Heart left ventricle (tissue), 16 donors: ENCODE data around the gene LRRC26. TPM values are rescaled to one million over a fixed set of nuclear protein-coding genes. Genes with fewer than 3 reads are reported as not detected.

Experiments
- ATAC-seq, 4 donors: fragments of 200-7000 bp; cut with Tn5 transposase; one replicate each; pipeline ENCODE4 v1.9.1; 2020 to 2022; ENCODE audit warnings: moderate library complexity in 4 of 4, mild to moderate bottlenecking in 3 of 4, moderate number of reproducible peaks in 1 of 4
- DNase-seq, 5 donors: peaks; one replicate each; pipeline ENCODE4 v3.0.0-alpha.2; 2020
- H3K27ac ChIP-seq, 12 donors: fragments of 200-600 bp; sonication (generic) in 4 of 12; one replicate each; pipeline versions ENCODE4 v1.5.0 to v1.8.0; 2016 to 2022; ENCODE audit warnings: mild to moderate bottlenecking in 2 of 12
- H3K27me3 ChIP-seq, 9 donors: fragments of 200-600 bp; sonication (generic) in 2 of 9; one replicate each; pipeline versions ENCODE4 v1.5.1 to v1.8.0; 2016 to 2022; ENCODE audit warnings: mild to moderate bottlenecking in 3 of 9
- H3K36me3 ChIP-seq, 9 donors: fragments of 200-600 bp; sonication (generic) in 2 of 9; one replicate each; pipeline versions ENCODE4 v1.5.0 to v1.8.0; 2018 to 2022; ENCODE audit warnings: mild to moderate bottlenecking in 2 of 9
- H3K4me1 ChIP-seq, 12 donors: fragments of 200-600 bp; sonication (generic) in 4 of 12; one replicate each; pipeline versions ENCODE4 v1.5.0 to v1.8.0; 2016 to 2022; ENCODE audit warnings: mild to moderate bottlenecking in 3 of 12
- H3K4me3 ChIP-seq, 12 donors: fragments of 200-600 bp; sonication (generic) in 4 of 12; one replicate each; pipeline versions ENCODE4 v1.5.0 to v1.8.0; 2017 to 2022; ENCODE audit warnings: mild to moderate bottlenecking in 9 of 12, moderate library complexity in 4 of 12
- H3K9me3 ChIP-seq, 12 donors: fragments of 200-600 bp; sonication (generic) in 4 of 12; one replicate each; pipeline versions ENCODE4 v1.5.0 to v1.8.0; 2016 to 2022; ENCODE audit warnings: mild to moderate bottlenecking in 1 of 12
- CTCF ChIP-seq, 12 donors: fragments of 200-600 bp; sonication (generic) in 4 of 12; IDR thresholded peaks; one replicate each; pipeline versions ENCODE4 v1.5.0 to v1.8.0; 2018 to 2022; ENCODE audit warnings: antibody characterized with exemption in 12 of 12, mild to moderate bottlenecking in 5 of 12
- POLR2A ChIP-seq, 2 donors: fragments of 450-650 bp; IDR thresholded peaks; one replicate each; pipeline ENCODE4 v1.6.1; 2017; ENCODE audit warnings: antibody characterized with exemption in 2 of 2, mild to moderate bottlenecking in 2 of 2, moderate library complexity in 2 of 2
- WGBS, 4 donors: extraction: QIAGEN DNeasy Blood & Tissue Kit in 2 of 4; methylation state at CpG; one replicate each; pipeline versions ENCODE4 v1.1.5 to v1.1.7; 2013 to 2018; 5-methylcytosine and 5-hydroxymethylcytosine counted together
- intact Hi-C, 10 donors: fragments of 100-400 bp; cut with DNase I; formaldehyde crosslinking; loops; one replicate each; pipeline versions ENCODE4 v1.11.1 to v1.14.2; 2022
- polyA plus RNA-seq, 2 donors: library from polyadenylated mRNA; stranded (reverse); fragments of 200-250 nt; gene quantifications; one replicate each; pipeline ENCODE4 v1.2.3, GENCODE V29; 2013
- total RNA-seq, 9 donors: library from RNA; depleted of rRNA in 2 of 9; stranded (reverse); fragments of >200 nt in 2 of 9; fragmentation: NEBNext Ultra II Directional in 3 of 9; extraction: Animal tissue kit (Norgen Biotek cat#: 25700) in 3 of 9; gene quantifications; one replicate each; pipeline versions ENCODE4 v1.1.0 to v1.2.4, GENCODE V29; 2016 to 2023
- donor health status: ischemic (EF 13 %, LVEDD 7.1; RV severe dilation, severe dysfunction).
- donor health status: healthy with polysubstance abuse.
- donor health status: DM: no; HTN: yes; CAD: no.
- donor health status: DM: no; HTN: no; CAD: no.
- donor health status: ischemic (EF 25% LVEDD 6.9; RV normal size, moderate dysfunction).
- donor health status: ischemic (EF 25% LVEDD 5.7; RV mildly dilated, moderate dysfunction).
- donor health status: healthy.
- donor health status: DM: yes; HTN: yes; CAD: no.
- donor health status: ischemic (EF 35%, LVEDD 5.7; RV mildly dilated, moderate dysfunction).
- donor health status: nonischemic (EF 11% LVEDD 7.7; RV severe dilation, severe dysfunction).
- donor health status: DM: yes; HTN: yes; CAD: no.
- donor health status: PGD.
- donor health status: ischemic (EF 29% LVEDD 5.4; RV normal size, mild dysfunction).
- donor health status: nonischemic (EF 23%, LVEDD 6.1; RV moderate dilation, normal function).

Gene LRRC26
- total and polyA plus RNA-seq, 11 donors, result not detected

GRCh38 chr9:137163805-137164204 lies 6.0 kb downstream of the LRRC26 start:
- no peak overlapping the region for H3K4me3 ChIP-seq
- H3K27me3 ChIP-seq, result peaks cover 71 to 100% (median 95%) of the 10 kb centered on the region in 9 donors
- TF ChIP-seq CTCF (IDR thresholded peaks at IDR 0.05), result no peak
- TF ChIP-seq POLR2A (IDR thresholded peaks at IDR 0.05), result no peak
- no peaks in the 10 kb centered on the region for H3K9me3 ChIP-seq
- intact Hi-C loops, result no loop called here
- no peak overlapping the region for H3K27ac ChIP-seq
- no peak for DNase-seq
- WGBS, 4 donors, result 81 to 91% (median 82%) methylated on average over 8 to 22 of the region's 22 CpGs
- H3K36me3 ChIP-seq, result no peaks in the 10 kb centered on the region
- H3K4me1 ChIP-seq, result peaks cover 2 to 41% (median 22%) of the 10 kb centered on the region in 12 donors
- ATAC-seq, result no peak

GRCh38 chr9:137163365-137163715 lies 6.5 kb downstream of the LRRC26 start:
- DNase-seq (no peak), ATAC-seq (peak in 1 of 4 donors; percentile 4)
- H3K36me3 ChIP-seq, result no peaks in the 10 kb centered on the region
- intact Hi-C loops, result no loop called here
- H3K4me1 ChIP-seq, result peaks cover under 1 to 36% (median 18%) of the 10 kb centered on the region in 12 donors
- H3K27me3 ChIP-seq, result peaks cover 71 to 100% (median 97%) of the 10 kb centered on the region in 9 donors
- peak overlapping the region in 10 of 12 donors; percentile 15 to 41 (median 32) for H3K4me3 ChIP-seq
- H3K9me3 ChIP-seq, result no peaks in the 10 kb centered on the region
- 29 to 49% (median 36%) methylated on average over 15 to 26 of the region's 26 CpGs for WGBS, 4 donors
- TF ChIP-seq CTCF (IDR thresholded peaks at IDR 0.05) (no peak), POLR2A (IDR thresholded peaks at IDR 0.05) (no peak)
- H3K27ac ChIP-seq, result no peak overlapping the region

GRCh38 chr9:137162505-137163364 lies 7.1 kb downstream of the LRRC26 start:
- ATAC-seq, result peak in 2 of 4 donors; percentile 41 to 44
- H3K4me3 ChIP-seq, result peak overlapping the region in 10 of 12 donors; percentile 15 to 41 (median 32)
- 5 to 9% (median 6%) methylated on average over 20 to 74 of the region's 74 CpGs for WGBS, 4 donors

More at GRCh38 chr9:137162505-137163364, 7.1 kb downstream of the LRRC26 start:
- no peak for DNase-seq
- Histone ChIP-seq H3K27me3 (peaks cover 70 to 100% (median 96%) of the 10 kb centered on the region in 9 donors), H3K9me3 (no peaks in the 10 kb centered on the region), H3K36me3 (no peaks in the 10 kb centered on the region), H3K27ac (no peak overlapping the region), H3K4me1 (peaks cover 0 to 30% (median 12%) of the 10 kb centered on the region in 12 donors)
- TF ChIP-seq CTCF (IDR thresholded peaks at IDR 0.05) (peak in 3 of 12 donors; percentile 6 to 22 (median 11)), POLR2A (IDR thresholded peaks at IDR 0.05) (no peak)
- intact Hi-C loops, result no loop called here
